Cardiac fibroblast (primary cell): ENCODE results near the gene ANKRD52.
"Not testable (repeated sequence)": the region's sequence is repeated elsewhere in the genome, so short reads cannot be mapped to it uniquely, and the experiment has no call there.

Source experiments
- DNase-seq, 2 donors: peaks; one replicate each; pipeline versions ENCODE4 v3.0.0 to v3.0.0-alpha.2; 2010; ENCODE audit warnings: low read depth in 2 of 2
- H3K4me3 ChIP-seq, 2 donors: replicated peaks in 1 of 2; 1 replicate in 1 of 2; 2 replicates in 1 of 2; pipeline ENCODE4 v1.5.1; 2011; ENCODE audit warnings: low read depth in 2 of 2, low read length in 2 of 2, mild to moderate bottlenecking in 2 of 2, moderate library complexity in 1 of 2
- CTCF ChIP-seq: IDR thresholded peaks from one replicate; pipeline ENCODE4 v1.5.1; 2011; ENCODE audit warnings: low read depth, mild to moderate bottlenecking, low read length, inconsistent platforms

Gene ANKRD52

GRCh38 chr12:56288705-56289387, 30.7 kb upstream of the ANKRD52 start:
- no peak for DNase-seq
- H3K4me3 ChIP-seq, result no peak overlapping the region
- no peak for TF ChIP-seq CTCF

DNA sequence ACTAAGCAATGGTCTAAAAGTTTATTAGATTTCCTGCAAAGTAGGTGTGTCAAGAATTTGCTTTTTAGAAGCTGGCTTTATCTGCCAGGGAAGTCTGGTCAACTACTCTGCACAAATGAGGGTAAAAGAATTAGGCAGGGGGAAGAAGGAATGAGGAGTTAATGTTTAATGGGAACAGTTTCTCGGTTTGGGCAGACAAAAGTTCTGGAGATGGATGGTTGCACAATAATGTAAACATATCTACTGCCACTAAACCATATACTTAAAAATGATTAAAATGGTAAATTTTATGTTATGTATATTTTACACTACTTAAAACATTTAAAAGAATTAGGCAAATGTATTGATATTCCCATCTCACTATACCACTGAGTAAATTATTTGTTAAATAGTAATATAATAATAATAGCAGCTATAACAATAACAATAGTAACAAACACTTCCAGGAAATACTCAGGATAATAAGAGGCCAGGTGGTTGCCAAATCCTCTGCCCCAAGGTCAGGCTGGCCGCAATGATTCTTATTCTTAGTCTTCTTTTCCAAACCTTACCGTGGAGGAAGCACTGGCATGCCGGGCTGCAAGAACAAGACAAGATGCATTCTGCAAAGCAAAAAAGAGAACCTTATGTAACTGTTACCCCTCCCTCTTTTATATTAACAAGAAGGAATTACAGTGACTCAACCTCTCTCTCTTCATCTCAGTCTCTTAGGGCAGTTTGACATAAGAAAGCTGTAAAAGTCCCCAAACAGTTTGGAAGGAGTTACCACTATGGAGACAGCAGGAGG, 28.1 kb upstream of the ANKRD52 start:
- DNase-seq, result peak; percentile 30 to 47
- TF ChIP-seq CTCF, result no peak
- no peak overlapping the region for H3K4me3 ChIP-seq

- H3K4me3 ChIP-seq, DNase-seq: not testable (repeated sequence)
Measured at GRCh38 chr12:56284263-56284662, 26.1 kb upstream of the ANKRD52 start.

DNA sequence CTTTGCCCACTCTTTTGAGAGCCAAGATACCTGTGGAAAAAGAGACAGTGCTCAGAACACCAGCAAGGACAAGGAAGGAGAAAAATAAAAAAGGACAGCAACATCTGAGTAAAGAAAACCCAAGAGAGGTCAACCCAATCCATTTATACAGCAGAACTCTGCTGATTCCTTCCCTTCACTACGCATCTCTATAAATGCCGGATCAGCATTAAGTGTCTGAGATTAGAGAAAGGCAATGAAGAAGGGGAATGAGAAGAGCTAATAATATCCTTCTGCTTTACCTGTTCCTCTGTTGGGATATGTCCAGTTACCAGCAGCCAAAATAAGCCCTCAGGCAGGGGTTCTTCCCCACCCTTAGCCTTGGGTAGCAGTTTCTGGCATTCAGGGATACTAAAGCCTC, 24.4 kb upstream of the ANKRD52 start:
- H3K4me3 ChIP-seq, result no peak overlapping the region
- DNase-seq, result no peak
- TF ChIP-seq CTCF, result no peak

DNA sequence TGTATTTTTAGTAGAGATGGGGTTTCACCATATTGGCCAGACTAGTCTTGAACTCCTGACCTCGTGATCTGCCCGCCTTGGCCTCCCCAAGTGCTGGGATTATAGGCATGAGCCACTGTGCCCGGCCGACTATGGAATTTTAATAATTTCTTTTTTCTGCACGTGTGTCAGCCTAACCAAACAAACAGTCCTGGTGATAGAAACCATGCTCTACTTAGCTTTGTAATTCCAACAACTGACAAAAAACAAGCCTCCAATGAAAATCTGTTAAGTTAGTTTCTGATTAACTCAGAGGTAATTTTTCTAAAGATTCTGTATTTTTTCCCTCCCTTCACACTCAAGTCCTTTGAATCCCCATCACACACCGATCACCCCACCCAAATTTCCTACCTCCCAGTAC, 23.8 kb upstream of the ANKRD52 start:
- no peak overlapping the region for H3K4me3 ChIP-seq
- TF ChIP-seq CTCF, result no peak
- no peak for DNase-seq

- H3K4me3 ChIP-seq, result no peak overlapping the region
- TF ChIP-seq CTCF, result no peak
- no peak for DNase-seq
Measured at GRCh38 chr12:56280849-56281248, 22.7 kb upstream of the ANKRD52 start.

DNA sequence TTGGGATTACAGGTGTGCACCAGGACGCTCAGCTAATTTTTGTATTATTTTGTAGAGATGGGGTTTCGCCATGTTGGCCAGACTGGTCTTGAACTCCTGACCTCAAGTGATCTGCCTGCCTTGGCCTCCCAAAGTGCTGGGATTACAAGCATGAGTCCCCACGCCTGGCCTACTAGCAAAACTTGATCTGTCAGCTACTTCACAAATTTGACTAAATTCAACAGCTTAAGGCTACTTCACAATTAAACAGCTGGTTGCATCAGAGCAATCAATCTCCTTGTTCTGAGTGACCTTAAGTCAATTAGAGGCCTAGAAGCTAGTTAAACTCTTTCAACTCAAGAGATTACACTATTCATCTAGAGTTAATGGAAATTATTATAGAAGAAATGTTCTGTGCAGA, 20.7 kb upstream of the ANKRD52 start:
- no peak for TF ChIP-seq CTCF
- no peak for DNase-seq
- H3K4me3 ChIP-seq, result no peak overlapping the region
